ENCODE measurements around the gene DNAH8.
A peak's percentile ranks its signal among the peaks of the same experiment; 100 is the strongest.

The DNAH8 gene

GRCh38 chr6:38813041-38813823 is 98.1 kb downstream of the DNAH8 start:
- FAIRE-seq, result no peak
- no peak for DNase-seq (ENCODE audit: insufficient read length, low spot score)
- no peak for TF ChIP-seq CTCF (IDR thresholded peaks at IDR 0.05; ENCODE audit: insufficient read depth, missing control alignments)

GRCh38 chr6:38814761-38815160 is 99.7 kb downstream of the DNAH8 start:
- FAIRE-seq (no peak), DNase-seq (ENCODE audit: insufficient read length, low spot score) (no peak)
- TF ChIP-seq CTCF (IDR thresholded peaks at IDR 0.05; ENCODE audit: insufficient read depth, missing control alignments), result no peak

DNA sequence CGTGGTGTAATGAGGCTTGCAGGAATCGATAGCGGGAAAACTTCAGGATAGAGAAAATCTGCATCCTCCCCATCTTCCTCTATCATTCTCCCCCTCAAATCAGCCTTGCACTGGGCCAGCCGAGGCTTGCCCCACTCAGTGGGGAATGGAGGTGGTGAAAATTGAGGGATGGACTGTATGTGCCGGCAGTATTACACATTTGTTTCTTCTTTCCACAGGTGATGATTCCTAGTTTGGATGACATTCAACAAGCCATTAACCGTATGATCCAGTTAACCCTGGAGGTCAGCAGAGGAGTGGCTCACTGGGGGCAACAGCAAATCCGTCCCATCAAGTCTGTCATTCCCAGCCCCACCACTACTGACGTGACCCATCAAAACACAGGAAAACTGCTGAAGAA is 100.1 kb downstream of the DNAH8 start:
- FAIRE-seq, result no peak
- no peak for DNase-seq (ENCODE audit: insufficient read length, low spot score)
- TF ChIP-seq CTCF (IDR thresholded peaks at IDR 0.05; ENCODE audit: insufficient read depth, missing control alignments), result no peak

DNA sequence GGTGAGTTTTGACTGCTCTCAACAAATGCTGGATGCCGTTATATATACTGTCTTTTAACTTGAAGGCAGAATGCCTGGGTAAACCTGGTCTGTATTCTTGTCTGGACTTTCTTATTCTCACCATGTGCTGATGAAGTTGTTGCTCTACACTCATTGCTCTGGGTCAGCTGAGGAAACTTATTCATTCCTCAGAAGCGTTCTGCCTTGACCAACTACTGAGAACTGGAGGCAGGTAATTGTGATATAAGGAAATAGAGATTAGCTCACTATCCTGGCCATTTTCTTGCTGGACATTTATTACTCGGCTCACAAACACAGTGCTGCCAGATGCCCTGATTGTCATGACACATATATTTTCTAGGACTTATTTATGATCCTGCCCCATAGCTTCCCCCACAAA is 103.6 kb downstream of the DNAH8 start:
- no peak for TF ChIP-seq CTCF (IDR thresholded peaks at IDR 0.05; ENCODE audit: insufficient read depth, missing control alignments)
- DNase-seq (ENCODE audit: insufficient read length, low spot score) (no peak), FAIRE-seq (no peak)

- FAIRE-seq, result no peak
- DNase-seq (ENCODE audit: insufficient read length, low spot score), result no peak
- no peak for TF ChIP-seq CTCF (IDR thresholded peaks at IDR 0.05; ENCODE audit: insufficient read depth, missing control alignments)
These were observed 107.9 kb downstream of the DNAH8 start for GRCh38 chr6:38822963-38823362.

- FAIRE-seq (peak; percentile 11), DNase-seq (ENCODE audit: insufficient read length, low spot score) (no peak)
- TF ChIP-seq CTCF (IDR thresholded peaks at IDR 0.05; ENCODE audit: insufficient read depth, missing control alignments), result no peak
These were observed 109.3 kb downstream of the DNAH8 start for GRCh38 chr6:38824243-38824894.

DNA sequence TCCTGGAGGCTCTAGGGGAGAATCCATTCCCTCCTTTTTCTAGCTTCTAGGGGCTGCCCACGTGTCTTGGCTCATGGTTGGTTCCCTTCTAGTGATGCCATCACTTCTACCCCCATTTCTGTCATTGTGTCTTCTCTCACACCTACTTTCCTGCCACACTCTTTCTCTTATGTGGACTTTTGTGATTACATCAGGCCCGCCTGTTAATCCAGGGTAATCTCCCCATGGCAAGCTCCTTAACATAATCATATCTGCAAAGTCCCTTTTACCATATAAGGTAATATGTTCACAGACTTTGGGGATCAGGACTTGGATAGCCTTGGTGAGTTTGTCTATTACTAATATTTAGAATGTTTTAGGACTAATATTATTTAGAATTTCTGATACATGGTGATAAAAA is 111.9 kb downstream of the DNAH8 start:
- TF ChIP-seq CTCF (IDR thresholded peaks at IDR 0.05; ENCODE audit: insufficient read depth, missing control alignments), result no peak
- DNase-seq (ENCODE audit: insufficient read length, low spot score) (no peak), FAIRE-seq (peak; percentile 58)

All from D721Med (cell line).